Pancreas (tissue), 10 donors: ENCODE measurements around the gene ERN1. TPM values are rescaled to one million over a fixed set of nuclear protein-coding genes. Genes with fewer than 3 reads are reported as not detected.

ENCODE experiments used
- ATAC-seq, 4 donors: fragments of 200-7000 bp; cut with Tn5 transposase; one replicate each; pipeline versions ENCODE4 v1.8.0 to v1.9.1; 2020; ENCODE audit warnings: mild to moderate bottlenecking in 4 of 4, moderate library complexity in 4 of 4
- DNase-seq, 6 donors: peaks; one replicate each; pipeline ENCODE4 v3.0.0-alpha.2; 2020
- FAIRE-seq: peaks from 2 replicates; lab custom pipeline; 2012; peaks lifted over from hg19 to GRCh38; lab: Jason Lieb, UNC
- H3K27ac ChIP-seq, 4 donors: fragments of 200-600 bp; sonication (generic); 1 replicate in 3 of 4; 2 replicates in 1 of 4; pipeline versions ENCODE4 v1.5.0 to v1.8.0; 2020
- H3K27me3 ChIP-seq, 4 donors: fragments of 200-600 bp; one replicate each; pipeline ENCODE4 v1.8.0; 2021
- H3K36me3 ChIP-seq, 3 donors: fragments of 200-600 bp; sonication (generic) in 1 of 3; one replicate each; pipeline versions ENCODE4 v1.5.0 to v1.8.0; 2020 to 2021
- H3K4me1 ChIP-seq, 3 donors: fragments of 200-600 bp; one replicate each; pipeline ENCODE4 v1.8.0; 2021
- H3K4me3 ChIP-seq, 4 donors: fragments of 200-600 bp; sonication (generic) in 2 of 4; one replicate each; pipeline versions ENCODE4 v1.5.0 to v1.8.0; 2020 to 2021
- H3K9me3 ChIP-seq, 4 donors: fragments of 200-600 bp; one replicate each; pipeline ENCODE4 v1.8.0; 2021
- WGBS, 2 donors: extraction: QIAGEN DNeasy Blood & Tissue Kit; methylation state at CpG; one replicate each; pipeline ENCODE4 v1.1.7; 2013; 5-methylcytosine and 5-hydroxymethylcytosine counted together
- intact Hi-C, 3 donors: fragments of 100-400 bp; cut with DNase I; formaldehyde crosslinking; loops; one replicate each; pipeline versions ENCODE4 v1.11.1 to v1.14.2; 2022
- polyA plus RNA-seq, 2 donors: library from polyadenylated mRNA; stranded (reverse); fragments of 200-250 nt; gene quantifications; one replicate each; pipeline ENCODE4 v1.2.3, GENCODE V29; 2013
- total RNA-seq, 6 donors: library from RNA; stranded (reverse); fragmentation: NEBNext Ultra II Directional in 4 of 6; extraction: Animal tissue kit (Norgen Biotek cat#: 25700) in 4 of 6; gene quantifications; one replicate each; pipeline versions ENCODE4 v1.2.1 to v1.2.4, GENCODE V29; 2021 to 2023
- TF ChIP-seq, protein P1 (sequence below), 4 donors: fragments of 200-600 bp; sonication (generic) in 3 of 4; IDR thresholded peaks; one replicate each; pipeline versions ENCODE4 v1.5.0 to v1.8.0; 2021; ENCODE audit warnings: antibody characterized with exemption in 4 of 4
- donor health status: healthy with polysubstance abuse.
- donor health status: DM: no; HTN: no; CAD: no; lungs with moderate emphysema.
- donor health status: DM: no; HTN: no; CAD: no.
- donor health status: control.
- donor health status: control.
- donor health status: Bipolar disorder and iron deficiency.
- donor health status: DM: yes; HTN: yes; CAD: no.
- donor health status: DM: no; HTN: no; CAD: no.
- donor health status: DM: no; HTN: no; CAD: no.
- donor health status: DM: yes; HTN: yes; CAD: no.

The ERN1 gene
- total and polyA plus RNA-seq, 8 donors: 10.4 to 151 (median 39.1) TPM

DNA sequence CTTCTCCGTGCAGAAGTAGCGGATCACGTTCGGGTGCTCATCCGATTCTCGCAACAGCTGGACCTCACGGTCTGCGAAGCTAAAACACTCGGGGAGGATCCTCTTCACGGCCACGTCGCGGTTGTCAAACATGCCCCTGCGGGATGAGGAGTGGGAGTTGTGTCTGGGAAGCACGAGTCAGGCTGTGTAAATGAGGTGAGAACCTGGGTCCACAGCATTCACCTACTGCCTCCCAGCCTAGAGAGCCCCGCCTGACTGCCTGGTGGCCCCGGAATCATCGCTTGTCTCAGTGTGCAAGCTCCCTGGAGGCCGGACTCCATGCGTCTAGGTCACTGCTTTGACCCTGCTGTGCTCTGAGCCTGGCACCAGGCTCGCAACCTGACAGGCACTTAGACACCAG lies 75.6 kb downstream of the ERN1 start:
- H3K4me3 ChIP-seq: no peak overlapping the region
- FAIRE-seq (no peak), ATAC-seq (no peak), DNase-seq (no peak)
- WGBS, 2 donors: 95 to 97% methylated on average over 21 of the region's 21 CpGs
- no peaks in the 10 kb centered on the region for H3K27me3 ChIP-seq
- no peaks in the 10 kb centered on the region for H3K9me3 ChIP-seq
- intact Hi-C loops: no loop called here
- TF ChIP-seq, protein P1, sequence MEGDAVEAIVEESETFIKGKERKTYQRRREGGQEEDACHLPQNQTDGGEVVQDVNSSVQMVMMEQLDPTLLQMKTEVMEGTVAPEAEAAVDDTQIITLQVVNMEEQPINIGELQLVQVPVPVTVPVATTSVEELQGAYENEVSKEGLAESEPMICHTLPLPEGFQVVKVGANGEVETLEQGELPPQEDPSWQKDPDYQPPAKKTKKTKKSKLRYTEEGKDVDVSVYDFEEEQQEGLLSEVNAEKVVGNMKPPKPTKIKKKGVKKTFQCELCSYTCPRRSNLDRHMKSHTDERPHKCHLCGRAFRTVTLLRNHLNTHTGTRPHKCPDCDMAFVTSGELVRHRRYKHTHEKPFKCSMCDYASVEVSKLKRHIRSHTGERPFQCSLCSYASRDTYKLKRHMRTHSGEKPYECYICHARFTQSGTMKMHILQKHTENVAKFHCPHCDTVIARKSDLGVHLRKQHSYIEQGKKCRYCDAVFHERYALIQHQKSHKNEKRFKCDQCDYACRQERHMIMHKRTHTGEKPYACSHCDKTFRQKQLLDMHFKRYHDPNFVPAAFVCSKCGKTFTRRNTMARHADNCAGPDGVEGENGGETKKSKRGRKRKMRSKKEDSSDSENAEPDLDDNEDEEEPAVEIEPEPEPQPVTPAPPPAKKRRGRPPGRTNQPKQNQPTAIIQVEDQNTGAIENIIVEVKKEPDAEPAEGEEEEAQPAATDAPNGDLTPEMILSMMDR (IDR thresholded peaks at IDR 0.05): no peak
- H3K4me1 ChIP-seq: peaks cover 29 to 41% (median 29%) of the 10 kb centered on the region in 3 donors
- peaks cover 8 to 55% (median 54%) of the 10 kb centered on the region in 3 donors for H3K36me3 ChIP-seq
- no peak overlapping the region for H3K27ac ChIP-seq

DNA sequence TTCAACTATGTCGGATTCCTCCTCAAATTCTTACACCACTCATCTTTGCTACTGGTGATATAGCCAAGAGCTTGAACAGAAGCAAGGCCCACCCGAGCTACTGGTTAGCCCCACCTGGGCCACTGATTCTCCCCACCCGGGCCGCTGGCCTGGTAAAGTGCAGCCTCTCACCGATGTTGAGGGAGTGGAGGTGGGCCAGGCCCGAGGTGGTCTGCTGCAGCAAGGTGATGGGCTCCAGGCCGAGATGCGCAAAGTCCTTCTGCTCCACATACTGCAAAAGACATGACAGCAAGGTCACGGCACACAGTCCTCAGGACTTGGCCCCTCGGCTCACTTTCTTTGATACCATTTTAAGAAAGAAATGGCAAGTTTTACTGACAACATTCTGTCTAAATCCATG lies 76.8 kb downstream of the ERN1 start:
- Histone ChIP-seq H3K36me3 (peaks cover 14 to 67% (median 66%) of the 10 kb centered on the region in 3 donors), H3K27ac (no peak overlapping the region), H3K9me3 (no peaks in the 10 kb centered on the region), H3K4me1 (peaks cover 20 to 29% (median 21%) of the 10 kb centered on the region in 3 donors), H3K4me3 (no peak overlapping the region), H3K27me3 (no peaks in the 10 kb centered on the region)
- WGBS, 2 donors: 92 to 95% methylated on average over 10 of the region's 10 CpGs
- no peak for FAIRE-seq
- intact Hi-C loops: no loop called here
- TF ChIP-seq, protein P1 (IDR thresholded peaks at IDR 0.05): no peak
- ATAC-seq: no peak
- DNase-seq: no peak

DNA sequence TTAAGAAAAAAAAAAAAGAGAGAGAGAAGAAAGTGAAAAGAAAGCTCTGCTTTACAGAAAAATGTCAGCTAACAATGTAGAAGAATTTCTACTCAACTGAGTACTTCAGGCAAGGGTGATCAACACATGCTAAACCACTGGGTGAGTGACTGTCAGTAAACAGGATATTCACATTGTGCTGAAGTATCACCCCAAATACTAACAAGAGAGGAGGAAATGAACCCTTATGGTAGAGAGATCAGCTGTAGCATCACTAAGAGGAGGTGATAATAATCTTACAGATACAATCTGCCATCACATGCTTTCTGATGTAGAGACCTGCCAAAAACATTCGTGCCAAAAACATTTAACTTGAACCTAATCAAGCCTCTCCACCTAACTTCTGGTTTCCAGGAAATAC lies 78.8 kb downstream of the ERN1 start:
- intact Hi-C loops: no loop called here

DNA sequence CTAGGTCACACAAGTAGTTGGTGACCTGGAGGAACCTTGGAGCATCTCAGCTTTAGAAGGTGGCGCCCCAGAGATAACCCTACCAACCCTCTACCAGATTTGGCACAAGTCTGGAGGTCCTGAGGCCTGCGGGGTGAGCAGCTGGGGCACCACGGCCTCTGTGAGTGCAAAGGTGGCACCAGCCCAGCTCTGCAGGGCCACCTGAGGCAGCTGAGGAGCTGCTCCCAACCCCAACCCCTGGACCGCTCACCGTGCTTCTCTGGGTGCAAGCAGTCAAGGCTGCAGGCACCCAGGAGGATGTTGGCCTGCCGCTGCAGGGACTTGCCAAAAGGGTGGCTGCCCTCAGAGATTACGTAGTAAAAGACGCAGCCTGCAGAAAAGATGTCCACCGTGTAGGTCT lies 81.1 kb downstream of the ERN1 start:
- ATAC-seq (no peak), DNase-seq (no peak), FAIRE-seq (no peak)
- Histone ChIP-seq H3K27me3 (no peaks in the 10 kb centered on the region), H3K9me3 (no peaks in the 10 kb centered on the region), H3K4me3 (no peak overlapping the region), H3K4me1 (no peaks in the 10 kb centered on the region), H3K36me3 (peaks cover 23 to 99% (median 77%) of the 10 kb centered on the region in 3 donors), H3K27ac (no peak overlapping the region)
- intact Hi-C loops: no loop called here
- WGBS, 2 donors: 85 to 88% methylated on average over 9 of the region's 9 CpGs
- TF ChIP-seq, protein P1 (IDR thresholded peaks at IDR 0.05): no peak

More for the DNA sequence above, 78.8 kb downstream of the ERN1 start:
- H3K9me3 ChIP-seq: no peaks in the 10 kb centered on the region
- H3K27me3 ChIP-seq: no peaks in the 10 kb centered on the region
- H3K4me1 ChIP-seq: peaks cover 3 to 9% (median 3%) of the 10 kb centered on the region in 3 donors
- no peak overlapping the region for H3K4me3 ChIP-seq
- ATAC-seq (no peak), DNase-seq (no peak), FAIRE-seq (no peak)
- H3K27ac ChIP-seq: no peak overlapping the region
- TF ChIP-seq, protein P1 (IDR thresholded peaks at IDR 0.05): no peak
- 48 to 71% methylated on average over 1 of the region's 1 CpG for WGBS, 2 donors
- H3K36me3 ChIP-seq: peaks cover 17 to 85% (median 69%) of the 10 kb centered on the region in 3 donors

DNA sequence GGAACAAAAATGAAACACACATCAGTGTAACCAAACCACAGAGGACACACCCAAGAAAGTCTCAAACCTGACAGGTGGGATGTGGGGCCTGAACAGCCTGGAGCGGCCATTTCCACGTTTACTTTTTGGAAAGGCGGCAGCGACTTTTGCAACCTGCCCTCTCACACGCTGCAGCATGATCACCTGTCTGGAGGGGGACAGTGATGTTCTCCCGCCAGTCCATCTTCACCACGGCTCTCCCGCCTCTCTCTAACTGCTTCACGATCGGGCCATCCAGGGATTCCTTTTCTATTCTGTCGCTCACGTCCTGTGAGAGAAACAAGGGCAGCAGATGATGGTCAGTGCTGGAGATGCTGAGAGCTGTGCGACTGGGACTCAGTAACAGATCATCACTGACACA lies 84.8 kb downstream of the ERN1 start:
- intact Hi-C loops: no loop called here
- H3K9me3 ChIP-seq: no peaks in the 10 kb centered on the region
- peaks cover 16 to 76% (median 56%) of the 10 kb centered on the region in 3 donors for H3K36me3 ChIP-seq
- FAIRE-seq: no peak
- H3K4me1 ChIP-seq: peaks cover 0 to 20% (median 7%) of the 10 kb centered on the region in 3 donors
- ATAC-seq: no peak
- no peak overlapping the region for H3K4me3 ChIP-seq
- no peaks in the 10 kb centered on the region for H3K27me3 ChIP-seq
- TF ChIP-seq, protein P1 (IDR thresholded peaks at IDR 0.05): no peak
- H3K27ac ChIP-seq: no peak overlapping the region
- 85 to 88% methylated on average over 13 of the region's 13 CpGs for WGBS, 2 donors
- DNase-seq: no peak
